Peyer's patch (tissue), 4 donors: ENCODE results near the gene TMEM9.

ENCODE experiments used
- CTCF ChIP-seq, 6 experiments: fragments of 450-650 bp in 4 of 6; fragments of 200-600 bp in 2 of 6; sonication (generic) in 1 of 6; IDR thresholded peaks; one replicate each; pipeline ENCODE4 v1.5.1; 2017 to 2019; ENCODE audit warnings: antibody characterized with exemption in 6 of 6, mild to moderate bottlenecking in 3 of 6, moderate library complexity in 1 of 6
- POLR2A ChIP-seq, 2 donors: fragments of 450-650 bp; IDR thresholded peaks; one replicate each; pipeline ENCODE4 v1.5.1; 2017; ENCODE audit warnings: antibody characterized with exemption in 2 of 2, mild to moderate bottlenecking in 2 of 2, moderate library complexity in 2 of 2

- TF ChIP-seq CTCF (IDR thresholded peaks at IDR 0.05): no peak
- TF ChIP-seq POLR2A (IDR thresholded peaks at IDR 0.05): no peak
These were observed 24.4 kb upstream of the TMEM9 start for GRCh38 chr1:201178718-201179117.
